GM19023 (cell line): ENCODE data around the gene SNTA1.
"Not testable (repeated sequence)": the region's sequence is repeated elsewhere in the genome, so short reads cannot be mapped to it uniquely, and the experiment has no call there.

Experiments used
- ATAC-seq: cut with Tn5 transposase; IDR thresholded peaks from one replicate; pipeline ENCODE4 v1.9.1; 2021; ENCODE audit warnings: mild to moderate bottlenecking, moderate library complexity; ENCODE audit not compliant: unreplicated experiment

Gene SNTA1

GRCh38 chr20:33443512-33444239 is at the start of gene SNTA1:
Gene SNTA1 (minus strand): TSS chr20:33443763. CDS start chr20:33443620, 143 bp downstream.
- ATAC-seq: peak; percentile 76

DNA sequence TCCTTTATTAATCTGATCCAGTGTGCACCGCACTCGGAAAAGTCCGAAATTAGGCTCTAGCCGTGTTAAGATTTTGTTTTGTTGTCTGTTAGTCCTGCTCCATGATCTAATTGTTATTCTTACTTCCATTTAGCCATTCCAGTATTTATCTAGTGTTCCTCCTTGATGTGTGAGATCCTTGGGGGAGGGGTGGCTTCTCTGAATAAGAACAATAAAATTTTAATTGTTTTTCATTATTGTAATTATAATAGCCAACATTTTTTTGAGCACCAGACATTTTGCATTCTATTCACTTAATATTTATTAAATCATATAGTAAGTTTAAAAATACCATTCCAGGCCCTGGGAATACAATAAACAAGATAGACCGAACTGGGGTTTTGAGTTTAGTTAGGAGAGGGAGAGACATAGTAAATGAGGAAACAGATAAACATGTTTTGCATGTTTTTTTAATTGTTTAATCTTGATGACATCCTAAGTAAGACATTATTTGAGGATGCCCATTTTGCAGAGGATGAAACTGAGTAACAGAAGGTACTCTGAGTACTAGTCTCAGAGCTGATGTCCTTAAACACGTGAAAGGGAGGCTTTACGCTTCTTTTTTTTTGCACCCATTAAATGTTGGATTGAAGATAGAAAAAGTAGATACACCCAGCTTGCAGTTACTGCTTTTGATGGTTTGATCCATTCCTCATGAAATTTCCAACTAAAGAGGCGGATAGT is 47.5 kb upstream of the SNTA1 start:
- ATAC-seq: no peak

GRCh38 chr20:33490023-33490933 is 46.7 kb upstream of the SNTA1 start, which contains the start of gene CBFA2T2:
Gene CBFA2T2 (plus strand): TSS chr20:33490096. CDS start chr20:33490268, 172 bp downstream.
- ATAC-seq: peak; percentile 52

DNA sequence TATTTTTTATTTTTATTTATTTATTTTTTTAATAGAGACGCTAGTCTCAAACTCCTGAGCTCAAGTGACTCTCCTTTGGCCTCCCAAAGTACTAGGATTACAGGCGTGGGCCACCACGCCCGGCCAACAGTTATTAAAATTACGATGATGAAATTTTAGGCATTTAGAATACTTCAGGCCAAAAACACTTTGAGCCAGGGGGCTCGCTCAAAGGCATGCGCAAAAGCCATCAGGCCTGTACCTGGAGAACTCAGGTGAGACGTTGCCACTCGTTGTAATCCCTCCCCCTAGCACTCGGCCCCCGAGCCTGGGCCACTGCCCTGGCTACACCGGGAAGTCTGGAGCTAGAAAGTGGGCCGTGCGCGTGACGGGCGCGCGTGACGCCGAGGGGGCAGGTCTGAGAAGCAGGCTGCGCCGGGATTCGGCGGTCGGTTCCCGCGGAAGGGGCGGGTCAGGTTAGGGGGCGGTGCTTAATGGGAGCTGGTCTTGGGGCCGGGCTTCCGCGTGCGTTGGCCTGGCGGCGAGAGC is 46.0 kb upstream of the SNTA1 start:
- ATAC-seq: peak; percentile 93

DNA sequence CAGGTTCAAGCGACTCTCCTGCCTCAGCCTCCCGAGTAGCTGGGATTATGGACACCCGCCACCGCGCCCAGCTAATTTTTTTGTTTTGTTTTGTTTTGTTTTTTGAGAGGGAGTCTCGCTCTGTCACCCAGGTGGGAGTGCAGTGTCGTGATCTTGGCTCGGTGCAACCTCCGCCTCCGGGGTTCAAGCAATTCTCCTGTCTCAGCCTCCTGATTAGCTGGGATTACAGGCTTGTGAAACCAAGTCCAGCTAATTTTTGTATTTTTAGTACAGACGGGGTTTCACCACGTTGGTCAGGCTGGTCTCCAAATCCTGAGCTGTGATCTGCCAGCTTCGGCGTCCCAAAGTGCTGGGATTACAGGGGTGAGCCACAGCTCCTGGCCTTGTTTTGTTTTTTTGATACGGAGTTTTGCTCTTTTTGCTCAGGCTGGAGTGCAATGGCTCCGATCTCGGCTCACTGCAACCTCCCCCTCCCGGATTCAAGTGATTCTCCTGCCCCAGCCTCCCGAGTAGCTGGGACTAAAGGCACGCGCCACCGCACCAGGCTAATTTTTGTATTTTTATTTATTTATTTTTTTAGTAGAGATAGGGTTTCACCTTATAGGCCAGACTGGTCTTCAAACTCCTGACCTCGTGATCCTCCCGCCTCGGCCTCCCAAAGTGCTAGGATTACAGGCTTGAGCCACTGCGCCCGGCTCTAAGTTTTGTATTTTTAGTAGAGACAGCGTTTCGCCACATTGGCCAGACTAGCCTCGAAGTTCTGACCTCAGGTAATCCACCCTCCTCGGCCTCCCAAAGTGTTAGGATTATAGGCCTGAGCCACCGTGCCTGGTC is 45.3 kb upstream of the SNTA1 start:
- not testable (repeated sequence) for ATAC-seq

DNA sequence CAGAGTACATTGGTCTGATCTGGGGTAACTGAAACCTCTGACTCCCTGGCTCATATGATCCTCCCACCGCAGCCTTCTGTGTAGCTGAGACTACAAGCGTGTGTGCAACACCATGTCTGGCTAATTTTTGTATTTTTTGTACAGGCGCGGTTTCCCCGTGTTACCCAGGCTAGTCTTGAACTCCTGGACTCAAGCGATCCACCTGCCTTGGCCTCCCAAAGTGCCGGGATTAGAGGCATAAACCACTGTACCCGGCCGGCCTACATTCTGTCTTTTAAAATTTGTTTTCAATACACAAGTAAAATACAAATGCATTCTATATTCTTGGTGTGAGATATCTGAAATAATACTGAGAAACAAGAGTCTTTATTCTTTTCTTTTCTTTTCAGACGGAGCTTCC is 44.6 kb upstream of the SNTA1 start:
- ATAC-seq: no peak

GRCh38 chr20:33483186-33483585 is 39.6 kb upstream of the SNTA1 start:
- not testable (repeated sequence) for ATAC-seq

DNA sequence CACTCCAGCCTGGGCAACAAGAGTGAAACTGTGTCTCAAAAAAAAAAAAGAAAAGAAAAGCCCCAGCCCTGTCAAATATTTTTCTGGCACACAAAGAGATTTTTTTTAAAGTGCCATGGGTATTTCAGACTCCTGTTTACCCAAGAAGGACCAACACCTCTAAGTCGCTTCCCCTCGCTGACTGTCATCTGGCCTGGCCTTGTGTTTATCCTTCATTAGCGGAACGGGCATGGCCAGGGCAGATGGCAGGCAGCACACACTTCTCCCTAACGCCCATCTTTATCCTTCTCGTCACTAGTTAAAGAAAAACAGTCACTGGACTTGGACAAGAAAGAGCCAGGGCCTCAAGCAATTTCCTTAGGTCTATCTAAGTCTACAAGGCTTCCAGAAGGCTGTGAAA is 39.0 kb upstream of the SNTA1 start:
- ATAC-seq: no peak

GRCh38 chr20:33481431-33481941 is 37.9 kb upstream of the SNTA1 start:
- ATAC-seq: no peak

DNA sequence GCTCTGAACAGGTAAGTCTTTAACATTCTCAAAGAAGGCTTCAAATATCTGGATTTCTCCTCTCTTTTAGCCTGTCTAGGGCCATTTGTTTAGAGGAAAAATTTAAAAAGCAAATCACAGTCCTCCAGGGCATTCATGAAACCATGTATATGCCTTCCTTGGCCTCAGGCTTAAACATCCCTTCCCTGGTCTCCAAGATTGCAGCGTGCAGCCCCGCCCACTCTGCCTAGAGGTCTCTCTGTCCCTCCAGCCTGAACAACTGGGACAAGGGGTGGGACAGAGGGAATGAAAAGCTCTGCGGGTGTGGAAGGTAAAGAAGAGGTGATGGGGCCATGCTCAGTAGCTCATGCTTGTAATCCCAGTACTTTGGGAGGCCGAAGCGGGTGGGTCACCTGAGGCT is 36.5 kb upstream of the SNTA1 start:
- no peak for ATAC-seq

GRCh38 chr20:33477386-33478234 is 34.0 kb upstream of the SNTA1 start:
- ATAC-seq: no peak

DNA sequence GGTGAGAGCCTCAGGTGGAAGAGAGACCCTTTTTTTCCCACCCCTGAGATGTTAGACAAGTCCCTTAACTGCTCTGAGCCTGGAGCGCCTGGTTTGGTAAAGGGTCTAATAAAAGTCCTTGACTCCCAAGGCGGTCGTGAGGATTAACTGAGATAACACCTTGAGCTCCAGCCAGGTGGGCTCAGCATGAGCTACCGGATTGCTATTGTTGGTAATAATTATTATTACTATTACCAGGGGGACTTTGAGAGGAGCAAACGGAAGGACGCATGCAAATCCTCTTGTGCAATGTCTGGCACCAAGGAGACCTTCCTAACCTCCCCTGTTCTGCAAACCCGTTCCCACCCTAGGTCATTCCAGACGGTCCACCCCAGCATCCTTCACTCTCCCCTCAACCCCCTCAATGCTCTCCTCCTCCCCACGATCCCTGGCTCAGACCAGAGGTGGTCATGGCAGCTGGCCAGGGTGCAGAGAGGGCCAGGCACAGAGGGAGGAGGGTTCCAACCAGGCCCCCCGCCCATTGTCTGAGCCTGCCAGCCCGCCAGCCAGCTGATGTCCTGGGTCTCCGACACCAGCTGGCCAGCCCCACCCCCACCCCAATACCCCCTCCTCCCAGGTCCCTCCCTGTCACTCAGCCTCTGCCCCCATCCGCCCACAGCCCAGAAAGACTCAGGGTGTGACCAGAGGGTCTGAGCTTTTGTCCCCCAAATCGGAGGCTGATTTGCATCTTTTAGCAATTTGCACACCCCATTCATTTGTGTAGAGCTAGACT is 32.0 kb upstream of the SNTA1 start:
- no peak for ATAC-seq

GRCh38 chr20:33474963-33475362 is 31.4 kb upstream of the SNTA1 start:
- ATAC-seq: no peak

- no peak for ATAC-seq
Measured at GRCh38 chr20:33474097-33474873, 30.7 kb upstream of the SNTA1 start.

- ATAC-seq: no peak
Measured at GRCh38 chr20:33472868-33473435, 29.4 kb upstream of the SNTA1 start.

DNA sequence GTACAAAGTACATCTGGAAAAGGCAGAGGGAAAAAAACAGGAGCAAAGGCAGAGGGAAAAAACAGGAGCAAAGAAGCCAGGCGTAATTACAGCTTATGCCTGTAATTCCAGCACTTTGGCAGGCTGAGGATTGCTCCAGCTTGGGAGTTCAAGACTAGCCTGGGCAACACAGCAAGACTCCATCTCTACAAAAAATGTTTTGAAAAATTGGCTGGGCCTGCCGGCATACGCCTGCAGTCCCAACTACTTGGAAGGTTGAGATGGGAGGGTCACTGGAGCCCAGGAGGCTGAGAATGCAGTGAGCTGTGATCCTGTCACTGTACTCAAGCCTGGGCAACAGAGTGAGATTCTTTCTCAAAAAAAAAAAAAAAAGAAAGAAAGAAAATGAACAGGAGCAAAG is 27.3 kb upstream of the SNTA1 start:
- no peak for ATAC-seq

GRCh38 chr20:33470457-33470856 is 26.9 kb upstream of the SNTA1 start:
- ATAC-seq: no peak
